HG02885 (cell line): Measurements from ENCODE around the gene ATG101.
A peak's percentile ranks its signal among the peaks of the same experiment; 100 is the strongest.

ENCODE experiments used
- ATAC-seq: cut with Tn5 transposase; IDR thresholded peaks from one replicate; pipeline ENCODE4 v1.9.1; 2021; ENCODE audit warnings: mild to moderate bottlenecking; ENCODE audit not compliant: unreplicated experiment, poor library complexity

ATG101 gene, protein sequence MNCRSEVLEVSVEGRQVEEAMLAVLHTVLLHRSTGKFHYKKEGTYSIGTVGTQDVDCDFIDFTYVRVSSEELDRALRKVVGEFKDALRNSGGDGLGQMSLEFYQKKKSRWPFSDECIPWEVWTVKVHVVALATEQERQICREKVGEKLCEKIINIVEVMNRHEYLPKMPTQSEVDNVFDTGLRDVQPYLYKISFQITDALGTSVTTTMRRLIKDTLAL

DNA sequence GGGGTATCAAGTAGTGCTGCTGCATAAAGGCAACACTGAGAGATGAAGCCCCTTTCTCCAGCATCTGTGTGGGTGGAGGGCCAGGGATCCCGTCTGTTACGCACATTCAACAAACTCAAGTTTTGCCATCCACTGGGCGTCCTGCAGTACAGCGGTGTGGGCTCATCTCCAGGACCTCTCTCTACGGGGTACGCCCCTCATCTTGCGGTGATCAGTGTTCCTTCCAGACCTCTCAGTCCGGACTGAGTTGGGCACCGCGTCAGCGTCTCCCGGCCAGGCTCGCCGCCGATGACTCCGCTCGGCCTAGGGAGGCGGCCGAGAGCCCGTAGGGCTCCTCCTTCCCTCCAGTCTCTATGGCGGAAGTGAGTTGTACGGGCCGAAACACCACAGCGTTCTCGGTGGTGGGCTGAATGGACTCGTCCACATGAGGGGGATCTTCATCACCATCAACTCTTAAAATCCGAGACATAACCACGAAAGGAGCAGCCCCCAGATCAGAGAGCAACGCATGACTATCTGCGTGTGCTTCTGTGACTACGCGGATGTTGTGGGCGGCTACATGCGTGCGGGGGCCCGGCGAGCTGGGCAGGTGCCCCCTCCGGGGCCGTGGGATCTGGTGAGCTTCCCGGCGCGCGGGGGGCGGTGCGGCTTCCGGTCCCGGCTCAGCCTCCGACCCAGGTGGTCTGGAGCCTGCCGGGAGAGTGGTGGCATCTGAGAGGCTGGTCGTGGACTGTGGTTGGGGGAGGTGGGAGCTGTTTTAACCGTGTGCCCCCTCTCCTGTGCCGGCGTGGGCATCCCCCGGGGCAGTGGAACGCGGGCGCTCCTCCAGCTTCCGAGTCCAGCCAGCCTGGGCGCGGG, at the start of gene ATG101:
ATG101 (plus strand) TSS at position 652 of the 858 bp plus-strand sequence. CDS start 3,673 bp downstream, outside the sequence.
- ATAC-seq, result peak; percentile 95

- peak; percentile 51 for ATAC-seq
Measured at GRCh38 chr12:52020539-52021336, 49.0 kb upstream of the ATG101 start.

DNA sequence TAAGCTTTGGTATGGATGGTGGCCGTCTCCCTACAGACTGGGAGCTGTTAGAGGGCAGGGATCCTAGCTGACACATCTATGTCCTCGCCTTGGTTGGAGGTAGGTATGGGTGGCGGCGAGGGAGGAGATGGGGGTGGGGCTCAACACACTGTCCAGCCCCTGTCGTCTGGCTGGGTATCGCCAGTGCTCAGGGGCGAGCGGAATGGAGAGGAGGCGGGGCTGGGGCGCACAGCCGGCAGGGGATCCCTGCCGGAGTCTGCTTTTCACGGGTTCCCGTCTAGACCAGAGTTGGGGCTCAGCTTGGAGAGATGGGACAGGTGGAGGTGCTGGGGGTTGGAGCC, 47.0 kb upstream of the ATG101 start:
- ATAC-seq, result peak; percentile 8

DNA sequence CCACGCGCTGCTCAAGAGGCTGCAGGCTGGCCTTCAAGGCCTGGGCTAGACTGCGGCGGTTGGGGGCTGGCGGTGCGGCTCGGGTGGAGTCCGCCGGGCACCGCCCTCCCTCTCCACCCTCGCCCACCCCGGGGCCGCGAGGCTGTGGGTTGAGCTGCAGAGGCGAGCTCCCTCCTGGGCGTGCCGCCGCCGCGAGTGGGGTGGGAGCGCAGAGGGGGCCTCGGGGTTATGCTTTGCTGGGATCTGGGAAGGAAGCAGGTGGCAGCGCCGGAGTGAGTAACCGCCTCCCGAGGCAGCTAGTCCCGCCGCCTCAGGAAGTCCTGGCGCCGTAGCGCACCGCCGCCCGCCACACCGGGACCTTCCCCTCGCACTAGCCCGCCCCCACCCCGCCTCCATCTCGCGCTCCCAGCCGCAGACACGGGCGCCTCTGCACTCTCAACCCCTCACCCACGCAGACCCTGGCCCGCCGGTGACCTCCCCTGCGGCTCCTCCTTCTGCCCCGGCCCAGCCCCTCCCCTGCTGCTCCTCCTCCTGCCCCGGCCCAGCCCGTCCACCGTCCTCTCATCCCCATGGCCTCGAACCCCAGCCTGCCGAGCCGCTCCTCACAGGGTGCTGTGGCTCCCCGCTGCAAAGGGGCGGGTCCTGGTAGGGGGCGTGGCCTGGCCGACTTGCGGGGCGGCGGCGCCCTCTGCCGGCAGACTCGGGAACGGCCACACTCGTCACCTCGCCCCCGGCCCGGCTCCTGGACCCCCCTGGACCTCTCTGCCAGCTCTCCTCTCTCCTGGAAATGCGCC, 46.4 kb upstream of the ATG101 start:
- ATAC-seq, result peak; percentile 51

- ATAC-seq, result no peak
Measured at GRCh38 chr12:52023976-52024688, 45.6 kb upstream of the ATG101 start.

DNA sequence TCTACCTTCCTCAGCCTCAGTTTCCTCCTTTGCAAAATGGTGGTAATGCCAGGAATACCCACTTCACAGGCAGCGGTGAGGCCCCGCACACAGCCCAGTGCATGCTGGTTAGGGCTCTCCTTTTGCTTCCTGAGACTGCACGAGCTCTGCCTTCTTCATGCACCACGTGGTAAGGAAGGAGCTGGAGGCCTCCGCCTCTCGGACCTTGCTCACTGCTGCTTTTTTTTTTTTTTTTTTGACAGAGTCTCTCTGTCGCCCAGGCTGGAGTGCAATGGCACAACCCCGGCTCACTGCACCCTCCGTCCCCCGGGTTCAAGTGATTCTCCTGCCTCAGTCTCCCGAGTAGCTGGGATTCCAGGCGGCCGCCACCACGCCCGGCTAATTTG, 44.9 kb upstream of the ATG101 start:
- ATAC-seq, result no peak

DNA sequence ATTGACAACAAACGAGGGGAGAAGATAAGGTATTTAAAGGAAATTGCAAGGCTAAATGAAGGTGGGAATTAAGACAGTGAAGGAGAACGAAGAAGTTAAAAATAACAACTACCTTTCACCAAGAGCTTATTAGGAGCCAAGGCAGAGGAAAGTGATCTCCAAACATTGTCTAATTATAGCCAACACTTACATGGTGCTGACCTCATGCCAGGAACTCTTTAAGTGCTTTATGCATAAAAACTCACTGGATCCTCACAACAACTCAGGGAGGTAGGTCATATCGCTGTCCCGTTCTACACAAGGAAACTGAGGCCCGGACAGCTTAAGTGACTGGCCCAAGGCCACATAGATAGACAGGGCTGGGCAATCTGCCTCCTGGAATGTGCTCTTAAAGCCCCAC, 43.5 kb upstream of the ATG101 start:
- ATAC-seq, result no peak

DNA sequence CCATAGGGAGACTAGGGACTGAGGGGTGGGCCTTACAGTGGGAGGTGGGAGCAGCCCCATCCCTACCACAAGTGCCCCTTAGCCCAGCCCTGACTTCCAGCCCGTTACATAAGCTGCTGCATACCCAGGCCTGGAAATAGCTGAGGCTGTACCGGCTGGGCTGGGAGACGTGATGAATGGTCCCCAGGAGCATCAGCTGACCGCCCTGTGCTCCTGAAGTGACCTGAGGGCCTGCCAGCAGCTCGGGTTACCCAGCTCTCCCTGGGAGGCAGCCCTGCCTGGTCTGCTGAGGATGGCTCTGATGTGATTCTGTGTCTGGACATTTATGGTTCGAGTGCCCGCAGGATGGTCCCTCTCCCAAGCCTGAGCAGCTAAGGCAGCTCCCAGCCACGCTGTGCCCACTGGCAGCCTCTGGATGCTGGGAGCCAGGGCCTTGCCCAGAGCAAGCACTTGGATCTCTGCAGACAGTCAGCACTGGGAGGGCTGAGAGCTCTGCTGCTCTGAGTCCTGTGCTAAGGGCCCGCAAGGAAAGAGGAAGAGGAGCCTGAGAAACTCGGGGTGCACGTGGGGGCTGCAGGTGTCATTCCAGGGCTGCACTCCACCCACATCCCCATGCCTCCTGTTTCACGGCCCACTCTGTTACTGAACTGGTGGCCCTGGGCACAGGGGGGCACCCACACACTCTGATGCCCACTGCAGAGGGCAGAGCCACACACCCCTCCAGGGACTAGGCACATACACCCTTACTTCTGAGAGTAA, 42.5 kb upstream of the ATG101 start:
- ATAC-seq, result no peak

- no peak for ATAC-seq
Measured at GRCh38 chr12:52029685-52030084, 40.1 kb upstream of the ATG101 start.

DNA sequence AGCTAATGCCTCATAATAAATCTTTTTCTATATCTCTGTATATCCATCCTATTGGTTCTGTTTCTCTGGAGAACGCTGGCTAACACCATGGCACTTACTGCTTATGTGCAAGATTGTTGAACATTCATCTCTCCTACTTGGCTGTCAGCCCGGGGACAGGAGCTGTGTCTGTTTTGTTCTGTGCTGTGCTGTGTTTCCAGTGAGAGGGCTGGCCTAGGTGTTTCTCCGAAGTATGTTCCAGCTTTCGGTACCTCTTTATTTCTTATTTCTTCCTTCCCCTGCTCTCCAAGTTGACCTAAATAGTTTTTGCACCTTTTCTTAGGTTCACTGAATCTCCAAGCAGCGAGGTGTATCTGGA, 37.4 kb upstream of the ATG101 start:
- no peak for ATAC-seq

- ATAC-seq, result peak; percentile 95
Measured at GRCh38 chr12:52032804-52033445, 36.9 kb upstream of the ATG101 start.

DNA sequence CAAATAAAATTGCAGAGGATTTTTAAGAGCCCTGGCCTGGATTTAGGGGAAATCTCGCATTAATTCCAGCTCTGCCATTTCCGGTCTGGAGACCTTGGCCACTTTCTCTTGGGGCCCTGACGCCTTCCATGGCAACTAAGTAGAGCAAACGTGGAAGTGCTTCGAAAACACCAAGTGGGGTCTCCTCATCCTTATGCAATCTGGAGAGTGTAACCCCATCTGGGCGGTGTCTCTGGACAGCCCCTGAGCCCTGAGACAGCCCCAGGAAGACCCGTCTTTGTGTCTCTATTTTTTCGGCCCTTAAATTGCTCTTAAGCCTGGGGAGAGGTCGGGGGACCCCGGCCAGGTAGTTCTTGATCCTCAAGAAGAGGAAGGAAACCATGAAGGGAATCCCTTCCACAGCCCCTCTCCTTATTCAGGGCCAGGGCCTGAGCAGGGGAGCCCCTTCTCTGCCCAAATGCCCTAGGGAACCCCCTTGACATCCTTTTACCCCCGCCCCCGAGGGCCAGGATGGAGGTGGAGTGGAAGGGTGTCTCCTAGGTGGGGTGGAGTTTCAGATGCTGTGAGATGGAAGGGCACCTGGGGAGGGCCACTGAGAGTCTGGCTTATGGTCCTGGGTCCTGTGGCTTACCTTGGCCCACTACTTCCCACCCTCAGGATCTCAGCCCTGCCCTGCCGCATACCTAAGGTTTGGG, 36.2 kb upstream of the ATG101 start:
- no peak for ATAC-seq

DNA sequence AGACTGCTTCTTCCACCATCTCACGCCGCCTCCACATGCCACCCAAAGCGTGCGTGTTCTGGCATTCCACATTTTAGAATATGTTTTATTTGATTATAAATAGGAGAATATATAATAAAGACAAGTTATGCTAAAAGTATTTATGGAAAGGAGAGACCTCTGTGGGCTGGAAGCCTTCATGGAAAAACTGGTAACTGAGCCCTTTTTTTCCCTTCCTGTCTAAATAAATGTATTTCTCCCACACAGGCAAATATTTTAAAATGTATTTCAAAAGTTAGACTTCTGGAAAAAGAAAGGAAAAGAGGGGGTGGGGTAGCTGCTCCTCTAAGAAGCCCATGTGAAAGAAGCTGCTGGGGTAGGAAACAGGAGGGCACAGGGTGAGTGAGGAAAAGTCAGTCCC, 34.6 kb upstream of the ATG101 start:
- ATAC-seq, result no peak

DNA sequence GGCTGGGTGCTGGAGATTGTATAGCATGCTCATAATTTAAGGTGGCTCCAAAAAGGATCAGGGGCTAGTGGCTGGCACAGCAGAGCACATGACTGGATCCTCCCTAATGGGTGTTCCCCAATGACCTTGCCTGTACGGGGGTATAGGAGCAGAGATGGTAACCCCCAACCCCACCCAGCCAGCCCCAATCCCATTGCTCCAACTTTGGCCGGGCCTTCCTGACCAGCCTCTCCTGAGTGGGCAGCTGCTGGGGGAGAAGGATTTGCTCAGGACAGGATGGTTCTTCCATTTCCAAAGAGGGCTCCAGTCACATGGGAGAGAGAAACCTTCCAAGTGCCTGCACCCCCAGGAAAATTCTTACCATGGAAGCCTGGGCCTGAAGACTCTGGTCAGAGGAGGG, 33.9 kb upstream of the ATG101 start:
- ATAC-seq, result no peak

DNA sequence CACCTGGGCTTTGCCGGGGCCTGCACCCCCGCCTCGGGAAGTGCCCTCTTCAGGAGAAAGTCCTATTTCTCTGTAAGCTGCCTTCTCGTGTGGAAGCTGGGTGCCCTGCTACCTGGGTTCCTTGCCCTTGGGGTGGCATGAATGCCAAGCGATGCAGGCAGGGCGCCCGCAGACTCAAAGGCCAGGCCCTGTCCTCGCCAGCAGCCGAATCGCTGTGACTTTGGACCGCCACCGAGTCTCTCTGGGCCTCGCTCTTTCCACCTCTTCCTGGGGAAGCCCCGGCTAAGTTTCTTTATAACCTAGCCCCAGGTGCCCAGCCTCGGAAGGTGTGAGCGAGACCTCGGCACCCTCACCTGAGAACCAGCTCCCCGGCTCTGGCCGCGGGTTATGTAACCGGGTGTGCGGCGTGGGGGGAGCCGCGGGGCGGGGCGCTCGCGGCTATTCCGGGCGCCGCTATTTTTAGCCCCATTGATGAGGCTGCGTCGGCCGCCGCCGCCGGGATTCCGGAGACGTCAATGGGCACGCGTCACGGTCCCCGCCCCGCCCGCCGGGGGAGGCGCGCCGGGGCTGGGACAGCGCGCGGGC, 33.1 kb upstream of the ATG101 start:
- peak; percentile 43 for ATAC-seq

DNA sequence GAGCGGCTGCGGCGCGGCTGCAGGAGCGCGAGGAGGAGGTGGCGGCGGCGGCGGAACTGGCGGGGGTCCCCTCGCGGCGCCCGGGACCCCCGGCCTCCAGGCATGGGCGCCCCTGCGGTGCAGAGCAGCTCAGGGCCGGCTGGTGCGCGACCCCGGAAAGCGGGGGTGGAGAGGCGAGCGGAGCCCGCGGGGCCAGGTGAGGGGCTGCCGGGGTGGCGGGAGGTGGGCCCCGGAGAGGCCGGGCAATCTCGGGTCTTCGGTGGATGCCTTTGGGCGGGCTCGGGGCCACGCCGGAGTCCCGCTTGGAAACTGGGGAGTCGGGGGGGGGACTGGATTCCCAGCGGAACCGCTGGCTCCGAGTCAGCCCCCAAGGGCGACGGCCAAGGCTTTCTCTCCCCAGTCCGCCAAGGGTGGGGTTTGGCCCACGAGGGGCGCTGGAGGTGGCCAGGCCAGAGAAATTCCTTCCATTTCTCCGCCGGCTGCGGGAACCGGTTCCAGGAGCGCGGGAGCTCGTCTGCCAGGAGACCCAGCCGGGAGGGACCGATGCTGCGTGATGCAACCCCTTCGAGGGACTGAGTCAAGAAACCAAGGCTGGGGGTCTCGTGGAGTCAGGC, 32.4 kb upstream of the ATG101 start:
- no peak for ATAC-seq

DNA sequence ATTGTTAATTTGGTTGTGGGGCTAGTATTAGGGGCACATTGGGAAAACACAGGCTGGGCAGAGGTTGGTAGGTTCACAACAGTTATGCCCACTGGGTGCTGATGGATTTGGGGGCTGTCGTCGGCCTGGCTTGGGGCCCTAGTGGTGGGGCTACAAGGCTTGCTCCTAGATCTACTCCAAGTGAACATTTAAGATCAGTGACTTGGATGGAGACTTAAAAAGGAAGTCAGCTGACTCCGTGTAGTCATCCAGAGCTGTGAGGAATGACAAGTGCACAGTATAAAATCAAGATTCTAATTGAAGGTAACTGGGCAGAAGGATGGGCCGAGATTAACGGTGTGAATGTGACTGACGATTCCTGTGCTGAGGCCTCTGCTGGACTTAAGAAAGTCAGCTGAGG, 31.3 kb upstream of the ATG101 start:
- no peak for ATAC-seq
